K562 (cell line): ENCODE measurements around the gene PLA2G2E. TPM values are rescaled to one million over a fixed set of nuclear protein-coding genes. Genes with fewer than 3 reads are reported as not detected.

ENCODE experiments used
- AFF1 ChIP-seq, 2 experiments: fragments of 450-650 bp; IDR thresholded peaks; 2 replicates each; pipeline ENCODE4 v1.6.1; 2018; ENCODE audit warnings: mild to moderate bottlenecking in 2 of 2, low read depth in 1 of 2; ENCODE audit not compliant: partially characterized antibody in 2 of 2
- BHLHE40 ChIP-seq: IDR thresholded peaks from 2 replicates; pipeline ENCODE4 v1.6.1; 2011; ENCODE audit warnings: low read length, improper control_type of control experiment
- CBX2 ChIP-seq: fragments of 200-600 bp; sonication (generic); IDR thresholded peaks from one replicate; pipeline ENCODE4 v1.6.1; 2012; ENCODE audit warnings: mild to moderate bottlenecking, low read length, inconsistent platforms; ENCODE audit not compliant: insufficient read depth, poor library complexity, severe bottlenecking
- CHD4 ChIP-seq: fragments of 200-600 bp; sonication (generic); IDR thresholded peaks from 3 replicates; pipeline ENCODE4 v1.6.1; 2012; ENCODE audit warnings: low read depth, mild to moderate bottlenecking, mixed read lengths, low read length, inconsistent platforms; ENCODE audit not compliant: insufficient read depth, insufficient replicate concordance, poor library complexity, severe bottlenecking
- POLR2H ChIP-seq: IDR thresholded peaks from 2 replicates; pipeline ENCODE4 v1.6.1; 2016; ENCODE audit warnings: missing genetic modification characterization, low read depth, mild to moderate bottlenecking, control low read depth, missing compliant biosample characterization, moderate library complexity
- REST ChIP-seq, 2 experiments: fragments of 450-650 bp; formaldehyde crosslinking in 1 of 2; IDR thresholded peaks; 2 replicates each; pipeline versions ENCODE4 v1.4.0 to v1.6.1; 2014 to 2020; ENCODE audit warnings: mild to moderate bottlenecking in 2 of 2, borderline replicate concordance in 1 of 2, low read depth in 1 of 2
- TCF7 ChIP-seq: sonication (generic); IDR thresholded peaks from 2 replicates; pipeline ENCODE4 v1.6.1; 2016; ENCODE audit warnings: antibody characterized with exemption, borderline replicate concordance
- XRCC3 ChIP-seq: fragments of 450-650 bp; IDR thresholded peaks from 2 replicates; pipeline ENCODE4 v1.6.1; 2017; ENCODE audit warnings: mild to moderate bottlenecking, moderate library complexity
- ZNF140 ChIP-seq: fragments of 250-450 bp; sonication (Bioruptor Pico); IDR thresholded peaks from 2 replicates; pipeline ENCODE4 v1.8.0; 2021; ENCODE audit warnings: moderate library complexity, mild to moderate bottlenecking, inconsistent platforms
- ZNF143 ChIP-seq: sonication (generic); formaldehyde crosslinking; IDR thresholded peaks from 2 replicates; pipeline ENCODE4 v1.9.0; 2022; ENCODE audit warnings: mild to moderate bottlenecking, missing genetic modification reagents
- polyA plus RNA-seq, 8 experiments: library from polyadenylated mRNA; depleted of rRNA in 4 of 8; stranded (reverse) in 5 of 8; unstranded in 3 of 8; fragments of >200 nt; fragmentation: Nextera tagmentation in 2 of 8; fragmentation: Illumina TruSeq in 1 of 8; extraction: Ambion mirVana in 2 of 8; extraction: Trizol in 1 of 8; gene quantifications; 2 replicates each; pipeline versions ENCODE4 v1.2.1 to v1.2.3, GENCODE V29; 2011 to 2014; ENCODE audit warnings: inconsistent platforms in 1 of 8, missing spikeins in 1 of 8
- total RNA-seq, 7 experiments: library from RNA; depleted of rRNA in 6 of 7; stranded (reverse); fragments of >200 nt in 6 of 7; fragmentation: Illumina TruSeq in 2 of 7; extraction: Trizol in 2 of 7; gene quantifications; 2 replicates each; pipeline versions ENCODE4 v1.2.1 to v1.2.3, GENCODE V29; 2011 to 2021; ENCODE audit warnings: low replicate concordance in 1 of 7

Gene PLA2G2E
- total and polyA plus RNA-seq, 9 of the 15 experiments (the other 6 are each of a cell fraction or from before 2014, with no cell fraction given): not detected

- TF ChIP-seq REST (IDR thresholded peaks at IDR 0.05; ENCODE audit: borderline replicate concordance) (peak; percentile 60; the same call in 1 of the 2 replicates), REST (CRISPR knock-in tag; IDR thresholded peaks at IDR 0.05; ENCODE audit: low read depth) (no peak), POLR2H (no peak), TCF7 (no peak), XRCC3 (no peak), CHD4 (no peak), ZNF140 (CRISPR knock-in tag) (no peak), BHLHE40 (no peak), ZNF143 (CRISPR knock-in tag) (no peak), CBX2 (no peak), AFF1 (IDR thresholded peaks at IDR 0.05; ENCODE audit: low read depth in 1 of 2, partially characterized antibody in 2 of 2) (no peak)
- TF ChIP-seq, all 486 proteins: peak for 4
These were observed 51.2 kb downstream of the PLA2G2E start (continued) for GRCh38 chr1:19872190-19872589.
